ENCODE data around the gene FAM110A. TPM values are rescaled to one million over a fixed set of nuclear protein-coding genes. Genes with fewer than 3 reads are reported as not detected.
"Not testable (repeated sequence)": the region's sequence is repeated elsewhere in the genome, so short reads cannot be mapped to it uniquely, and the experiment has no call there.

The FAM110A gene
- polyA plus RNA-seq, 4 donors: 7.1 to 12.2 (median 9.1) TPM

DNA sequence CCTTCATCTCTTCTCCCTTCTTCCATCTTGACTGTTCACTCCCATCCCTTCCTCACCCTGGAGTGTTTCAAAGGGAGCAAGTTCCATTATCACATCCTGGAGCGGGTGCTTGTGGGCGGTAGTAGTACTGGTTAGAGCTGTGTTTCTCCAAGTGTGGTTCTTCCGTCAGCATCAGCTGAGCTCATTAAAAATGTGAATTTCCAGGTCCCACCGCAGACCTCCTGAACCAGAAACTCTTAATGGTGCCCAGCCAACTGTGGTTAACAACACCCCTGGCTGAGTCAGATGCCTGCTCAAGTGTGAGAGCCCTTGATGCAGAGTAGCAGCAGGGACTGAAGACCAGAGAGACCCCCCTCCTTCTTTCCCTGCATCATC lies 58.2 kb downstream of the FAM110A start:
- DNase-seq (ENCODE audit: low read depth in 4 of 4, low spot score in 3 of 4): peak in 2 of 4 donors; percentile 23 to 56

DNA sequence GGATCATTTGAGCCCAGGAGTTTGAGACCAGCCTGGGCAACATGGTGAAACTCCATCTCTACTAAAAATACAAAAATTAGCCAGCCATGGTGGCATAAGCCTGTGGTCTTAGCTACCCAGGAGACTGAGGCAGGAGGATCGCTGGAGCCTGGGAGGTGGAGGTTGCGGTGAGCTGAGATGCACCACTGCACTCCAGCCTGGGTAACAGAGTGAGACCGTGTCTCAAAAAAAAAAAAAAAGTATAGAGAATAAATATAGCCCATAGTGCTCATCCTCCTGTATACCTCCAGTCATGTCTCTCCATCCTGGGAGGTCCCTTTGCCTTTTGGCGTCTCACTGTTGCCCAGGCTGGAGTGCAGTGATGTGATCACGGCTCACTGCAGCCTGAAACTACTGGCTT lies 58.9 kb downstream of the FAM110A start:
- DNase-seq (ENCODE audit: low read depth in 4 of 4, low spot score in 3 of 4): not testable (repeated sequence)

Other genes with a start within 250 kb of the FAM110A start
- gene TCF15, start 223.4 kb upstream of the FAM110A start, polyA plus RNA-seq (ENCODE audit: insufficient read length in 4 of 4): 1 to 10 TPM in 3 of 4 donors, under 1 TPM in 1; 0.69 to 1.8 (median 1.1) TPM
- gene SRXN1, start 180.5 kb upstream of the FAM110A start, polyA plus RNA-seq (ENCODE audit: insufficient read length in 4 of 4): 10 to 100 TPM; 12.4 to 15.5 (median 13.7) TPM
- gene SCRT2, start 157.9 kb upstream of the FAM110A start, polyA plus RNA-seq (ENCODE audit: insufficient read length in 4 of 4): under 1 TPM in 3 of 4 donors, not detected in 1; 0.04 to 0.10 (median 0.05) TPM
- gene SLC52A3, start 65.2 kb upstream of the FAM110A start, polyA plus RNA-seq (ENCODE audit: insufficient read length in 4 of 4): 1 to 10 TPM; 3.7 to 6.4 (median 4.4) TPM
- under 1 TPM; 0.19 to 0.34 (median 0.25) TPM for gene ANGPT4, start 82.6 kb downstream of the FAM110A start, polyA plus RNA-seq (ENCODE audit: insufficient read length in 4 of 4)
- 1 to 10 TPM in 3 of 4 donors, under 1 TPM in 1; 0.96 to 1.7 (median 1.6) TPM for gene RSPO4, start 168.6 kb downstream of the FAM110A start, polyA plus RNA-seq (ENCODE audit: insufficient read length in 4 of 4)